K562 (cell line): ENCODE measurements around the gene CAMK2B. TPM values are rescaled to one million over a fixed set of nuclear protein-coding genes. Genes with fewer than 3 reads are reported as not detected.

Experiments
- ATAC-seq: fragments of 200-7000 bp; cut with Tn5 transposase; 3 replicates; pipeline ENCODE4 v1.9.1; 2020; ENCODE audit warnings: moderate library complexity
- BruUV-seq: library from RNA; stranded (reverse); fragments of 400-500 nt; replicated peaks from 2 replicates; lab custom pipeline; 2021; lab: Mats Ljungman, UMichigan
- CTCF ChIA-PET: fragments of 300-600 bp; formaldehyde crosslinking; extraction: SDS; loops from one replicate; lab custom pipeline; 2021; ENCODE audit warnings: low intra/inter-chr PET ratio; lab: Yijun Ruan, JAX
- POLR2A ChIA-PET: fragments of 300-600, 350-650 bp; sonication (Branson Sonifier 250); formaldehyde crosslinking; extraction: SDS; loops from one replicate; lab custom pipeline; 2021; ENCODE audit warnings: antibody characterized with exemption, inconsistent platforms; lab: Yijun Ruan, JAX
- DNase-seq, 4 experiments: peaks; one replicate each; pipeline versions ENCODE4 v3.0.0 to v3.0.0-alpha.2; 2011 to 2018; ENCODE audit warnings: low spot score in 3 of 4, mixed read lengths in 3 of 4; ENCODE audit errors: extremely low read depth in 1 of 4
- FAIRE-seq: peaks from 2 replicates; lab custom pipeline; 2011; peaks lifted over from hg19 to GRCh38; lab: Jason Lieb, UNC
- H2AFZ ChIP-seq: 2 replicates; pipeline ENCODE4 v1.6.0; 2011; ENCODE audit warnings: low read depth, low read length, control low read depth, inconsistent platforms
- H3K27ac ChIP-seq: fragments of 200-600 bp; 3 replicates; pipeline ENCODE4 v1.8.0; 2011; ENCODE audit warnings: low read depth, mild to moderate bottlenecking, control low read depth, inconsistent platforms, low read length, moderate library complexity, mixed read lengths; ENCODE audit errors: extremely low read depth
- H3K27me3 ChIP-seq, 2 experiments: fragments of 300-600 bp in 1 of 2; 2 replicates in 1 of 2; 3 replicates in 1 of 2; pipeline versions ENCODE4 v1.6.0 to v1.8.0; 2011; ENCODE audit warnings: inconsistent platforms in 2 of 2, low read length in 2 of 2, mild to moderate bottlenecking in 1 of 2, mixed read lengths in 1 of 2, moderate library complexity in 1 of 2; ENCODE audit not compliant: control insufficient read depth in 2 of 2, insufficient read depth in 2 of 2
- H3K36me3 ChIP-seq: fragments of 300-600 bp; 3 replicates; pipeline ENCODE4 v1.8.0; 2011; ENCODE audit warnings: mild to moderate bottlenecking, low read length, inconsistent platforms; ENCODE audit not compliant: control insufficient read depth, insufficient read depth
- H3K4me1 ChIP-seq, 2 experiments: fragments of 200-600 bp in 1 of 2; replicated peaks in 1 of 2; 2 replicates in 1 of 2; 3 replicates in 1 of 2; pipeline versions ENCODE4 v1.5.1 to v1.8.0; 2011; ENCODE audit warnings: inconsistent platforms in 2 of 2, low read length in 2 of 2, mild to moderate bottlenecking in 1 of 2, mixed read lengths in 1 of 2, moderate library complexity in 1 of 2; ENCODE audit not compliant: control insufficient read depth in 2 of 2, insufficient read depth in 2 of 2
- H3K4me2 ChIP-seq: 2 replicates; pipeline ENCODE4 v1.6.1; 2011; ENCODE audit warnings: low read length, control low read depth, inconsistent platforms, mixed read lengths; ENCODE audit not compliant: insufficient read depth
- H3K4me3 ChIP-seq: fragments of 200-600 bp; sonication (generic), shearing (Covaris generic); 2 replicates; pipeline ENCODE4 v1.5.1; 2016; ENCODE audit warnings: control low read depth, inconsistent platforms
- H3K79me2 ChIP-seq: fragments of 200-600 bp; 3 replicates; pipeline ENCODE4 v1.8.0; 2011; ENCODE audit warnings: low read length, inconsistent platforms; ENCODE audit not compliant: control insufficient read depth, insufficient read depth
- H3K9ac ChIP-seq, 2 experiments: 2 replicates each; pipeline versions ENCODE4 v1.6.0 to v1.6.1; 2011; ENCODE audit warnings: low read depth in 2 of 2, low read length in 2 of 2, control low read depth in 1 of 2, inconsistent platforms in 1 of 2, mild to moderate bottlenecking in 1 of 2, mixed read lengths in 1 of 2; ENCODE audit not compliant: insufficient read depth in 1 of 2
- H3K9me1 ChIP-seq: one replicate; pipeline ENCODE4 v1.6.0; 2011; ENCODE audit warnings: inconsistent platforms, mild to moderate bottlenecking, low read length, moderate library complexity; ENCODE audit not compliant: control insufficient read depth, insufficient read depth
- H3K9me3 ChIP-seq: replicated peaks from 2 replicates; pipeline ENCODE4 v1.5.1; 2011; ENCODE audit warnings: low read depth, low read length, inconsistent platforms; ENCODE audit not compliant: control insufficient read depth, insufficient read depth
- H4K20me1 ChIP-seq: replicated peaks from 2 replicates; pipeline ENCODE4 v1.6.1; 2011; ENCODE audit warnings: low read length, inconsistent platforms, mixed read lengths; ENCODE audit not compliant: control insufficient read depth, insufficient read depth
- C11orf30 ChIP-seq: fragments of 450-650 bp; IDR thresholded peaks from 2 replicates; pipeline ENCODE4 v1.6.1; 2016; ENCODE audit warnings: low read depth, mild to moderate bottlenecking
- DPF2 ChIP-seq: fragments of 450-650 bp; IDR thresholded peaks from 2 replicates; pipeline ENCODE4 v1.6.1; 2016
- HDAC1 ChIP-seq, 2 experiments: fragments of 450-650 bp; IDR thresholded peaks; 2 replicates each; pipeline ENCODE4 v1.6.1; 2016 to 2017; ENCODE audit warnings: inconsistent platforms in 1 of 2, mild to moderate bottlenecking in 1 of 2, moderate library complexity in 1 of 2
- JUN ChIP-seq, 2 experiments: sonication (generic) in 1 of 2; formaldehyde crosslinking in 1 of 2; IDR thresholded peaks; 2 replicates each; pipeline versions ENCODE4 v1.6.1 to v1.8.0; 2012 to 2022; ENCODE audit warnings: borderline replicate concordance in 2 of 2, mild to moderate bottlenecking in 2 of 2, improper control_type of control experiment in 1 of 2, low read depth in 1 of 2, low read length in 1 of 2, missing genetic modification reagents in 1 of 2
- KLF1 ChIP-seq: fragments of 450-650 bp; IDR thresholded peaks from 2 replicates; pipeline ENCODE4 v1.6.1; 2016; ENCODE audit warnings: missing genetic modification characterization, missing compliant biosample characterization
- MAFG ChIP-seq: fragments of 450-650 bp; conservative IDR thresholded peaks from 2 replicates; pipeline ENCODE4 v1.6.1; 2016; ENCODE audit warnings: missing genetic modification characterization, missing compliant biosample characterization
- MEF2A ChIP-seq: IDR thresholded peaks from 2 replicates; pipeline ENCODE4 v1.6.1; 2011; ENCODE audit warnings: low read depth, mild to moderate bottlenecking, low read length, moderate library complexity; ENCODE audit not compliant: control insufficient read depth
- NFIC ChIP-seq: fragments of 450-650 bp; IDR thresholded peaks from 2 replicates; pipeline ENCODE4 v1.6.1; 2017; ENCODE audit warnings: mild to moderate bottlenecking, inconsistent platforms
- SMAD3 ChIP-seq: fragments of 450-650 bp; formaldehyde crosslinking; conservative IDR thresholded peaks from 2 replicates; pipeline ENCODE4 v1.4.0; 2020; ENCODE audit warnings: mild to moderate bottlenecking
- TRIM28 ChIP-seq: fragments of 450-650 bp; IDR thresholded peaks from 2 replicates; pipeline ENCODE4 v1.6.1; 2017
- ZNF224 ChIP-seq: sonication (generic); formaldehyde crosslinking; IDR thresholded peaks from 2 replicates; pipeline ENCODE4 v1.8.0; 2022; ENCODE audit warnings: mild to moderate bottlenecking, missing genetic modification reagents
- WGBS: fragments of 100-300 bp; shearing (Covaris generic); methylation state at CpG from one replicate; pipeline ENCODE4 v1.1.6; 2016; ENCODE audit warnings: low coverage, mixed read lengths; ENCODE audit not compliant: insufficient coverage; ENCODE audit errors: missing lambda C conversion rate; 5-methylcytosine and 5-hydroxymethylcytosine counted together
- in situ Hi-C: fragments of 300-500 bp; cut with MboI; formaldehyde crosslinking; loops from 4 replicates; pipeline ENCODE4 v1.15.0; 2018; ENCODE audit warnings: inconsistent platforms, mixed read lengths
- intact Hi-C: fragments of 100-400 bp; cut with micrococcal nuclease; formaldehyde crosslinking; loops from 2 replicates; pipeline ENCODE4 v1.14.2; 2022
- polyA plus RNA-seq, 8 experiments: library from polyadenylated mRNA; depleted of rRNA in 4 of 8; stranded (reverse) in 5 of 8; unstranded in 3 of 8; fragments of >200 nt; fragmentation: Nextera tagmentation in 2 of 8; fragmentation: Illumina TruSeq in 1 of 8; extraction: Ambion mirVana in 2 of 8; extraction: Trizol in 1 of 8; gene quantifications; 2 replicates each; pipeline versions ENCODE4 v1.2.1 to v1.2.3, GENCODE V29; 2011 to 2014; ENCODE audit warnings: inconsistent platforms in 1 of 8, missing spikeins in 1 of 8
- total RNA-seq, 7 experiments: library from RNA; depleted of rRNA in 6 of 7; stranded (reverse); fragments of >200 nt in 6 of 7; fragmentation: Illumina TruSeq in 2 of 7; extraction: Trizol in 2 of 7; gene quantifications; 2 replicates each; pipeline versions ENCODE4 v1.2.1 to v1.2.3, GENCODE V29; 2011 to 2021; ENCODE audit warnings: low replicate concordance in 1 of 7
- TF ChIP-seq, protein P1 (sequence below): fragments of 450-650 bp; formaldehyde crosslinking; IDR thresholded peaks from 2 replicates; pipeline ENCODE4 v1.4.0; 2022; ENCODE audit warnings: missing genetic modification characterization
- TF ChIP-seq, protein P2 (sequence below), 2 experiments: fragments of 450-650 bp in 1 of 2; sonication (generic) in 1 of 2; formaldehyde crosslinking in 1 of 2; IDR thresholded peaks in 1 of 2; conservative IDR thresholded peaks in 1 of 2; 2 replicates each; pipeline versions ENCODE4 v1.6.1 to v1.8.1; 2016 to 2023; ENCODE audit warnings: mild to moderate bottlenecking in 2 of 2, moderate library complexity in 2 of 2, inconsistent platforms in 1 of 2, missing genetic modification reagents in 1 of 2
- TF ChIP-seq, protein P3 (sequence below): fragments of 450-650 bp; IDR thresholded peaks from 2 replicates; pipeline ENCODE4 v1.6.1; 2016; ENCODE audit warnings: borderline replicate concordance

Gene CAMK2B
- total and polyA plus RNA-seq, 9 of the 15 experiments (the other 6 are each of a cell fraction or from before 2014, with no cell fraction given), result 0.04 to 0.09 (median 0.05) TPM; not detected in 4

DNA sequence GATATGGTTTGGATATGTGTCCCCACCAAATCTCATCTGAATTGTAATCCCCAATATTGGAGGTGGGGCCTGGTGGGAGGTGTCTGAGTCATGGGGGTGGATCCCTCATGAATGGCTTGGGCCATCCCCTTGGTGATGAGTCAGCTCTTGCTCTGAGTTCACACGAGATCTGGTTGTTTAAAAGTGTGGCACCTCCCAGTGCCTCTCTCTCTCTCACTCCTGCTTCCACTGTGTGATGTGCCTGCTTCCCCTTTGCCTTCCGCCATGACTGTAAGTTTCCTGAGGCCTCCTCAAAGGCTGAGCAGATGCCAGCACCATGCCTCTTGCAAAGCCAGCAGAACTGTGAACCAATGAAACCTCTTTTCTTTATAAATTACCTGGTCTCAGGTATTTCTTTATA is 131.3 kb downstream of the CAMK2B start:
- POLR2A ChIA-PET, result interaction anchor here (0.6 to 1.2 kb wide), 3 partner anchors 12 to 127 kb away, joined by 3 to 4 read pairs (median 4); no protein-coding TSS in a partner anchor
- 44% methylated on average over 2 of the region's 2 CpGs for WGBS
- intact Hi-C loops (no loop called here), in situ Hi-C loops (no loop called here)
- H3K4me3 ChIP-seq, result no peak overlapping the region
- BruUV-seq, result no TSS peak
- FAIRE-seq (peak; percentile 15), DNase-seq (peak in 1 of 4 experiments; percentile 67), ATAC-seq (peak; percentile 80)
- no peaks in the 10 kb centered on the region for H3K9me3 ChIP-seq
- no peak overlapping the region for H3K4me2 ChIP-seq
- H3K9ac ChIP-seq, result no peak overlapping the region
- CTCF ChIA-PET, result no interaction called here
- H3K9me1 ChIP-seq, result no peaks in the 10 kb centered on the region
- H4K20me1 ChIP-seq, result no peaks in the 10 kb centered on the region
- peak overlapping the region; percentile 38; the same call in 1 of the 2 replicates for H2AFZ ChIP-seq
- no peak overlapping the region for H3K27ac ChIP-seq
- 0 out of 5 replicates have a peak, but pooled peaks cover 0 to 8% of the 10 kb centered on the region in 2 experiments for H3K27me3 ChIP-seq
- H3K4me1 ChIP-seq, result peaks cover 0 to 7% of the 10 kb centered on the region in 2 experiments; a peak in 2 of 5 replicates
- no peaks in the 10 kb centered on the region for H3K79me2 ChIP-seq
- no peaks in the 10 kb centered on the region for H3K36me3 ChIP-seq
- 0 out of 2 replicates have a peak, but pooled peaks have one; percentile 31 for TF ChIP-seq DPF2
- TF ChIP-seq KLF1 (tag), result no peak
- no peak for TF ChIP-seq MEF2A
- TF ChIP-seq, protein P1, sequence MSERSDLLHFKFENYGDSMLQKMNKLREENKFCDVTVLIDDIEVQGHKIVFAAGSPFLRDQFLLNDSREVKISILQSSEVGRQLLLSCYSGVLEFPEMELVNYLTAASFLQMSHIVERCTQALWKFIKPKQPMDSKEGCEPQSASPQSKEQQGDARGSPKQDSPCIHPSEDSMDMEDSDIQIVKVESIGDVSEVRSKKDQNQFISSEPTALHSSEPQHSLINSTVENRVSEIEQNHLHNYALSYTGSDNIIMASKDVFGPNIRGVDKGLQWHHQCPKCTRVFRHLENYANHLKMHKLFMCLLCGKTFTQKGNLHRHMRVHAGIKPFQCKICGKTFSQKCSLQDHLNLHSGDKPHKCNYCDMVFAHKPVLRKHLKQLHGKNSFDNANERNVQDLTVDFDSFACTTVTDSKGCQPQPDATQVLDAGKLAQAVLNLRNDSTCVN (CRISPR knock-in tag), result no peak
- TF ChIP-seq, protein P2, sequence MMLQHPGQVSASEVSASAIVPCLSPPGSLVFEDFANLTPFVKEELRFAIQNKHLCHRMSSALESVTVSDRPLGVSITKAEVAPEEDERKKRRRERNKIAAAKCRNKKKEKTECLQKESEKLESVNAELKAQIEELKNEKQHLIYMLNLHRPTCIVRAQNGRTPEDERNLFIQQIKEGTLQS (IDR thresholded peaks at IDR 0.05), result peak; percentile 89
- TF ChIP-seq, protein P2 (CRISPR knock-in tag; conservative IDR thresholded peaks at IDR 0.05), result no peak
- TF ChIP-seq, protein P3, sequence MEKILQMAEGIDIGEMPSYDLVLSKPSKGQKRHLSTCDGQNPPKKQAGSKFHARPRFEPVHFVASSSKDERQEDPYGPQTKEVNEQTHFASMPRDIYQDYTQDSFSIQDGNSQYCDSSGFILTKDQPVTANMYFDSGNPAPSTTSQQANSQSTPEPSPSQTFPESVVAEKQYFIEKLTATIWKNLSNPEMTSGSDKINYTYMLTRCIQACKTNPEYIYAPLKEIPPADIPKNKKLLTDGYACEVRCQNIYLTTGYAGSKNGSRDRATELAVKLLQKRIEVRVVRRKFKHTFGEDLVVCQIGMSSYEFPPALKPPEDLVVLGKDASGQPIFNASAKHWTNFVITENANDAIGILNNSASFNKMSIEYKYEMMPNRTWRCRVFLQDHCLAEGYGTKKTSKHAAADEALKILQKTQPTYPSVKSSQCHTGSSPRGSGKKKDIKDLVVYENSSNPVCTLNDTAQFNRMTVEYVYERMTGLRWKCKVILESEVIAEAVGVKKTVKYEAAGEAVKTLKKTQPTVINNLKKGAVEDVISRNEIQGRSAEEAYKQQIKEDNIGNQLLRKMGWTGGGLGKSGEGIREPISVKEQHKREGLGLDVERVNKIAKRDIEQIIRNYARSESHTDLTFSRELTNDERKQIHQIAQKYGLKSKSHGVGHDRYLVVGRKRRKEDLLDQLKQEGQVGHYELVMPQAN, result no peak
- no peak; the same call in 1 of the 2 replicates for TF ChIP-seq NFIC
- peak; percentile 67 for TF ChIP-seq MAFG
- TF ChIP-seq SMAD3 (CRISPR knock-in tag), result no peak
- TF ChIP-seq HDAC1 (IDR thresholded peaks at IDR 0.05), result no peak
- TF ChIP-seq TRIM28, result peak; percentile 60; the same call in 1 of the 2 replicates
- TF ChIP-seq C11orf30, result peak; percentile 91
- no peak for TF ChIP-seq ZNF224 (CRISPR knock-in tag)
- 0 out of 2 replicates have a peak, but pooled peaks have one; percentile 59 for TF ChIP-seq JUN (IDR thresholded peaks at IDR 0.05; ENCODE audit: borderline replicate concordance, low read depth, low read length)
- TF ChIP-seq JUN (CRISPR knock-in tag; IDR thresholded peaks at IDR 0.05; ENCODE audit: borderline replicate concordance), result no peak
